Activated naive CD4-positive, alpha-beta T cell treated with anti-CD3 and anti-CD28 coated beads, Interleukin-2, amount 50 U/mL, for 72 hours (primary cell): ENCODE results near the gene VAMP3. TPM values are rescaled to one million over a fixed set of nuclear protein-coding genes. Genes with fewer than 3 reads are reported as not detected.

Source experiments
- ATAC-seq, 2 donors: fragments of 150-1000 bp; cut with Tn5 transposase; 2 replicates each; pipeline ENCODE4 v1.10.0; 2021; ENCODE audit warnings: mild to moderate bottlenecking in 2 of 2, moderate library complexity in 2 of 2
- DNase-seq, 2 donors: peaks; one replicate each; pipeline ENCODE4 v3.0.0; 2021 to 2022; ENCODE audit warnings: low spot score in 2 of 2
- H3K27ac Mint-ChIP-seq, 2 donors: one replicate each; pipeline ENCODE4 v1.8.0; 2022; ENCODE audit warnings: mild to moderate bottlenecking in 2 of 2, mixed read lengths in 2 of 2
- H3K36me3 Mint-ChIP-seq, 2 donors: one replicate each; pipeline ENCODE4 v1.8.0; 2022; ENCODE audit warnings: mixed read lengths in 2 of 2
- H3K9me3 Mint-ChIP-seq, 2 donors: one replicate each; pipeline ENCODE4 v1.8.0; 2022; ENCODE audit warnings: mixed read lengths in 2 of 2
- total RNA-seq, 2 donors: library from RNA; stranded (reverse); gene quantifications; one replicate each; pipeline ENCODE4 v1.2.3, GENCODE V29; 2022

VAMP3 gene
- total RNA-seq, 2 donors from 2014 or later, result 20.4 to 28.5 TPM

DNA sequence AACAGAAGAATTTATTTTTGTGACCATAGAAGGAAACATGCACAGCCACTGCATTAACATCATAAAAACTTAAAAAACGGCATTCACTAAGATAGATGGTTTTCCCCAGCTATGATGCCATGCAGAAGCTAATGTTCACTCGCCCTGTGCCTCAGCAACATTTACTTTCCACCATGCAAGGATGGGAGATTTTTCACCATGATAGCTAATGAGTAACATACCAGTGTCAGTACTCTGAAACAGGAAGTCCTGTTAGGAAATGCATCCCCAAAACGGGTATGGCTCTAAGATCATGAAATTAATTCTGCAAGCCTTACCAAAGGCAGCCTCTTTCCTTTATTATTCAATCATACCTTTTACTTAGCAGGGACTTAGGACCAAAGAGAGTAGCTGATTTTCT is 17.5 kb upstream of the VAMP3 start:
- no peaks in the 10 kb centered on the region for H3K36me3 Mint-ChIP-seq
- no peak for ATAC-seq
- H3K27ac Mint-ChIP-seq, result no peak overlapping the region
- H3K9me3 Mint-ChIP-seq, result no peaks in the 10 kb centered on the region
- no peak for DNase-seq

DNA sequence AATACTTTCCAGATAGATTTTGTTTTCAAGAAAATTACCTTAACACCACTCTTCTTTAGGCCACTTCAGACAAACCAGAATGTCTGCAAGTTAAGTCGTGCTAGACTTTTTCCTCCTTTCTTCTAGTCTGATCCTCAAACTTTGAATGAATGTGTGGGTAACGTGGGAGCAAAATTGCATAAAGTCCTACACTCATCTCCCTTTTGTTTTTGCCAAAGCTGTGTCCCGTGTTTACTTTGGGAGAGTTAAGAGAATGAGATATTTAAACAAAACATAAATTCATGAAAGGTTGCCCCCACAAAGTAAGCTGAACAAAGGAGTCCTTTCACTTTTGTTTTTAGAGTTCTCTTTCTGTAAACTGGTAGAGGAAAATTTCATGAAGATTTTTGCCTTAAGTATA is 16.9 kb upstream of the VAMP3 start:
- ATAC-seq (no peak), DNase-seq (no peak)
- Mint-ChIP-seq H3K27ac (no peak overlapping the region), H3K36me3 (no peaks in the 10 kb centered on the region), H3K9me3 (no peaks in the 10 kb centered on the region)

DNA sequence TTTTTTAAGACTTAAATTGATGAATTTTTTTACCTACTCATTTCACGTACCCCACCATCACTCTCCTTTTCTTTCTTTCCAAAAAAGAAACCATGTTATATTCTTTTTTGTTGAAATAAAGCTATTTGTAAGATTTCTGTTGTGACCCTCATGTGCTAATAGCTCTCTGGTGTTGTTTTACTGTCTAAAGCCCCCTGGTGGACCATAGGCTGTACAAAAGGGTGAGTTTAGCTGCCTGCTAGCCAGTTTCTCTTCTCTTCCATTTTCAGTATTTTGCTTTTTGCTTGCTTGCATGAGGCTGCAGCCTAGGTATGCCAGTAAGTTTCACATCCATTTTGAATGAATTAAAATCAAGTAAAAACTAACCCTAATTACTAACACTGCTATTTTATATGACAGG is 15.6 kb upstream of the VAMP3 start:
- Mint-ChIP-seq H3K27ac (no peak overlapping the region), H3K36me3 (no peaks in the 10 kb centered on the region), H3K9me3 (no peaks in the 10 kb centered on the region)
- ATAC-seq (no peak), DNase-seq (no peak)

DNA sequence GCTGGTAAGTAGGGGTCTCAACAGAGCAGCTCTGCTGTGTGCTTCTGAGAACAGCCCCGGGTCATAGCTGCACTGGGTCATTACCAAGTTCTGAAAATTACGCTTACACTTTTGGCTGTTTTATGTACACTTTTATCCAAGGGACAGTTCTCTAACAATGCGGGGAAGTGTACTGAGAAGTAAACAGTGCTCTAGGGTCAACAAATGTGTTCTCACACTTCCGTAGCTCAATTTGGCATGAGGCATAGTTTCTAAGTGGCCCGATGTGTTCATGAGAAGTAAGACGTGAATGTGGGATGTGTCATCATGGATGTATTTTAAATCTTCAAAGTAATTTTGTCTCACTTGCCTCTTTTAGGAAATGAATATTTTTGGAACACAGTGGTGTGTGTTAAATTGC is 10.9 kb upstream of the VAMP3 start:
- ATAC-seq (no peak), DNase-seq (no peak)
- no peak overlapping the region for H3K27ac Mint-ChIP-seq
- H3K9me3 Mint-ChIP-seq, result no peaks in the 10 kb centered on the region
- no peaks in the 10 kb centered on the region for H3K36me3 Mint-ChIP-seq

DNA sequence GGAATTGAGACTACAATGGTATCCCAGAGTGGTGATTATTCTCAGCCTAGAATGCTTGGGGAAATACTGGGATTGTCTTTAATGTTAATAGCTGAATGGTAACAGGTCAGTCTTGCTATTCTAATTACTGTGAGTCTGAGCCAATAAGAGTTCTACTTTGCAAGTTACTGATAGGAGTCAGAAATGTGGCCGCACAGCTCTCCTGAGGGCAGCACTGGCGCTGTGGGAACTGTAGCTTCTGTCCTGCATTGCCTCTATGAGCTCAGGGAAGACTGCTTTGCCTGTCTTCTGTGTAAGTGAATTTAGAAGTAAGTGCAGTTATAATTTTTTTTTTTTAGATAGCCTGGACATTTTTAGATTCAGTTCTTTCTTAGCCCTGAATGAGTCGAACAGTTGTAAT is 10.0 kb upstream of the VAMP3 start:
- no peaks in the 10 kb centered on the region for H3K36me3 Mint-ChIP-seq
- no peak overlapping the region for H3K27ac Mint-ChIP-seq
- DNase-seq, result no peak
- no peak for ATAC-seq
- no peaks in the 10 kb centered on the region for H3K9me3 Mint-ChIP-seq

DNA sequence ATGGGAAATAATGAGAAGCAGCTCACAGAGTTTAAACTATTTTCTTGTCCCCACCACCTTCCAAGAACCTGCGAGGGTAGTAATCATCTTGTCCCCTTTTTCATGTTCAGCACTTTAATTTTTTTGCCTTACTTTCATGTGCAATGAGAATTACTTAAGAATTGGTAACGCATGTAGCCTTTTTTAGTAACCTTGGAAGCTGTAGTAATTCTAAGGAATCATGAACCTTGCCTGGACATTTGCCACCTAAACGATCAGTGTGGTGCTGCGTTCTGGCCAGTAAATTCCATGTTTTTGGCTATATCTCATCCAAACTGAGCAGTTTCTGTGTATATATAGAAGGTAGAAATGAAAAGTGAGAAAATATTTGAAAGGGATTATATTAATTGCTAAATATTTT is 3.9 kb upstream of the VAMP3 start:
- H3K9me3 Mint-ChIP-seq, result no peaks in the 10 kb centered on the region
- ATAC-seq (no peak), DNase-seq (no peak)
- no peak overlapping the region for H3K27ac Mint-ChIP-seq
- peaks cover 4 to 5% of the 10 kb centered on the region in 2 donors for H3K36me3 Mint-ChIP-seq

DNA sequence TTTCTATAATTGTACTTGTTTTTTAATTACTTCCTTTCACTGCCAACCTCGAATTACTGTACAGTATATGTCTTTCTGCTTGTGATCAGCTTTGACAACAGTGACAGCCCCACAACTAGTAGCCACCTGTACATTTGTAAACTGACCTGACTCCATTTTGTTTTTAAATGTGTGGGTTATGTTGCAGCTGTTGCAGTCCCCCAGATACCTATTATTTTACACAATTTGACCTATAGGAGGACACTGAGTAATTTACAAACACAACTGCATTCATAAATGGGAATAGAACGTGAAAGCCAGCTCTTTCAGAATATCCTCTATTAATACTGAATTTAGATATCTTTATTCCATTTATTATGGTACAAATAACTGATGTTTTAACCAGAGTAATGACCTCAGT is 2.5 kb upstream of the VAMP3 start:
- H3K9me3 Mint-ChIP-seq, result no peaks in the 10 kb centered on the region
- ATAC-seq (no peak), DNase-seq (no peak)
- H3K27ac Mint-ChIP-seq, result no peak overlapping the region
- peaks cover 5 to 6% of the 10 kb centered on the region in 2 donors for H3K36me3 Mint-ChIP-seq

DNA sequence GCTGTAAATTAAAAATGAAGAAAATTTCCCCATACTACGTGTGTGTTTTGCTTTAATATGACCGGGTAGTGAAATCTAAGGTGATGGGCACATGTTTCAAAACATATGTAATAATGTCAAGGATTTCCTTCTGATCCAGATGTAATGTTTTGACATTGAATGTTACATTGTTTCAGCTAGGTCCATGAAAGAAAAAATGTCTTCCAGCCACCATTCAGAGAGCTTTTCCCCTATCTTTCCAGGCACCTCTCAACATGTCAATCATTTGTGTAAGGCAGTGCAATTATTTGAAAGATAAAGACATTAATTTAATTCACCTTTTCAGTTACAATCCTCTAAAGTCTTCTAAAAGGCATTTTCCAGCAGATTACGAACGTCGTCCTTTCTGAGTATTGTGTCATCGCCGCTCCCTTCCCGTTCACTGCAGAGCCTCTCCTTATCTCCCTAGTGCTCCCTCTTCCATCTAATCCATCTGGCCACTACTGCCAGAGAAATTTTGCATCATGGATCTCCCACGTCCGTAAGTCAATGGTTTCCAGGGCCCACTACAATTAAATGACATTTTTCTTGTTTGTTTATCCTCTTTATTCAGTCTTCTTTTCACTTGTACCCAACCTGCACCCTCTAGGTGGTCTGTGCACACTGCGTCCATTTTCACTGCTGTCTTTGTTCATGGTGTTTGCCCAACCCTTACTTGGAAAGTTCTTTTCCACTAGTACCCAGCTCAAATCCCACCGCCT is 1.3 kb upstream of the VAMP3 start:
- Mint-ChIP-seq H3K9me3 (no peaks in the 10 kb centered on the region), H3K27ac (no peak overlapping the region), H3K36me3 (peaks cover 10 to 12% of the 10 kb centered on the region in 2 donors)
- ATAC-seq (no peak), DNase-seq (no peak)

DNA sequence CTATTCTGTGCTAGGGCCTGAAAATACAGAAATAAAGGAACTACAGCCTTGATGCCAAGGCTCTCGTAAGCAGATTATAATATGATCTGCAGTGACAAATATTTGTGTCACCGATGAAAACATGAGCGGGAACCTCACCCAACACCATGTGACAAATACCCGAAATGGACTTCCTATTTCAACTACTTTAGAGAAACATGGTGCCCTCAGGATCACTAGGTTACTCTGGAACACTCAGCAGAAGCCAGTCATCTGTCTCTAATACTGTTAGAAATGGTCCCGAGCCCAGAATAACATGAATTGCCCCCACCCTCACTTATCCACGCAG is 463 bp upstream of the VAMP3 start:
- ATAC-seq (peak in 1 of 2 donors; percentile 8), DNase-seq (no peak)
- Mint-ChIP-seq H3K27ac (peak overlapping the region in 1 of 2 donors; percentile 86), H3K36me3 (peaks cover 10 to 12% of the 10 kb centered on the region in 2 donors), H3K9me3 (no peaks in the 10 kb centered on the region)

DNA sequence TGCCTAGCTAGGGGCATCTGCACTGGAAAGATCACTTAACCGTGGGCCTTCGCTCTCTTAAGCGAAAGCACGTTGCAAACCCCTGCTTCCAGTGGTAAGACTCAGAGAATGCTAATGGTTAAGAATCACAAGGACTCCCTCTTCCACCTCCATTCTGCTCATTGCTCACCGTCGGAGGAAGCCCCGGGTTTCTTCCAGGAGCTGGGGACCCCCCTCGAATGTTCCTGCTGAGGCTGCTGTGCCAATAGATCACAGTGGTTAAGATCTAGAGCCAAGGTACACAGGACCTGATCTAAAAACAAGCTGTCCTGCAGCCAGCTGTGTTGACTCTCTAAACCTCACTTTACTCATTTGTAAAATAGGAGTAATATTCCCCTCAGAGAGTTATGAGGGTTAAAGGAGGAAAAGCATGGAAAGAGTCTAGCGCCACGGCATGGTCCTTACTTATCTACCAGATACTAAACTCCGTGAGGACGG is 765 bp downstream of the VAMP3 start:
- no peaks in the 10 kb centered on the region for H3K9me3 Mint-ChIP-seq
- ATAC-seq (peak in 1 of 2 donors; percentile 15), DNase-seq (no peak)
- peaks cover 10 to 12% of the 10 kb centered on the region in 2 donors for H3K36me3 Mint-ChIP-seq
- H3K27ac Mint-ChIP-seq, result peak overlapping the region; percentile 86 to 89

DNA sequence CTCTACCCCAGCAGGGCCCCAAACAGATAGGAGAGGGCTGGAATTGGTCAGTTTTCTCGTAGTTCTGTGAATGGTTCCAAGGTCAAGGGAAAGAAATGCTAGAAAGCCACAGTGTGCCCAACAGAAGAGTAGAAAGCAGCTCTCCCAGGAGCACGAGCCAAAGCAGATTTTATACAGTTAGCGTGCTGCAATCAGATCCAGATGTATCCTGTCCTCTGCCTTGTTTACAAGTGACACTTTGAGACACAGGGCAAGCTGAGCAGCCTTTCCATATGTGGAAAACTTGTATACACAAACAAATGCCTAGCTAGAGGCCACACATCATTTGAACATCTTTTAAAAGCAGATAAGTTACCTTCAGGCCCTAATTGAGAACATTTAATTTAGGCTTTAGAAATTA is 6.5 kb downstream of the VAMP3 start:
- DNase-seq (no peak), ATAC-seq (no peak)
- Mint-ChIP-seq H3K36me3 (peaks cover 5 to 6% of the 10 kb centered on the region in 2 donors), H3K9me3 (no peaks in the 10 kb centered on the region), H3K27ac (no peak overlapping the region)

DNA sequence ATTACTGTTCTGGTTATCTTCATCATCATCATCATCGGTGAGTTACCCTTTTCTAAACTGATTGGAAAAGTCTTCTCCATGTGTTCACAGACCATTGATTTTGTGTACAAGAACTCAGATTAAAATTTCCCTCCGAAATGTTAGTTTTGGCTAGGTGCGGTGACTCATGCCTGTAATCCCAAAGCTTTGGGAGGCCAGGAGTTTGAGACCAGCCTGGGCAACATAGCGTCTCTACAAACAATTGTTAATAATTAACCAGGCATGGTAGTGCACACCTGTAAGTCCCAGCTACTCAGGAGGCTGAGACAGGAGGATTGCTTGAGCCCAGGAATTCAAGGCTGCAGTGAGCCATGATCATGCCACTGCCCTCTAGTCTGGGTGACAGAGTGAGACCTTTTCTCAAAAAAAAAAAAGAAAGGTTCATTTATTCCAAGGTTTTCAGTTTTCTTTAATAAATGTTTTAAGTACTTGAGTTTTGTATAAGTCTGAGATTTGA is 7.1 kb downstream of the VAMP3 start:
- Mint-ChIP-seq H3K9me3 (no peaks in the 10 kb centered on the region), H3K27ac (no peak overlapping the region), H3K36me3 (peaks cover 5 to 6% of the 10 kb centered on the region in 2 donors)
- DNase-seq (no peak), ATAC-seq (no peak)

DNA sequence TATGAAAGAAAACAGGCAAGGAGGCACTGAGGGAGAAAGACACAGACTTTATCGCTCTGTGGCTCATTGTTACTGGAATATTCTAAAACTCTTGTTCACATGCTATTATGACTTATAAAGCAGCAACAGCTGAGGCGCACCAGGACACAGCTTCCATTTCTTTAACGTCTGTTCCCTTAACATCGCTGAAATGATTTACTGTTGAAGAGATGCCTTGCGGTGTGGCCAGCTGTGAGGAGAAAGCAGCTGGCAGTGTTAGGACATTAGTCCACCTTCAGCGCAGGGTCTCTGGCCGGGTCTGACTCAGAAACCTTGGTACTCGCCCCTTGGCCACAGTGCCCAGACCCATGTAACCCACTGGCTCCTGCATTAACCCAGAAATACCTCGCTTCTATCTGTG is 9.9 kb downstream of the VAMP3 start:
- no peak for ATAC-seq
- DNase-seq, result no peak
- Mint-ChIP-seq H3K27ac (no peak overlapping the region), H3K9me3 (no peaks in the 10 kb centered on the region), H3K36me3 (no peaks in the 10 kb centered on the region)

DNA sequence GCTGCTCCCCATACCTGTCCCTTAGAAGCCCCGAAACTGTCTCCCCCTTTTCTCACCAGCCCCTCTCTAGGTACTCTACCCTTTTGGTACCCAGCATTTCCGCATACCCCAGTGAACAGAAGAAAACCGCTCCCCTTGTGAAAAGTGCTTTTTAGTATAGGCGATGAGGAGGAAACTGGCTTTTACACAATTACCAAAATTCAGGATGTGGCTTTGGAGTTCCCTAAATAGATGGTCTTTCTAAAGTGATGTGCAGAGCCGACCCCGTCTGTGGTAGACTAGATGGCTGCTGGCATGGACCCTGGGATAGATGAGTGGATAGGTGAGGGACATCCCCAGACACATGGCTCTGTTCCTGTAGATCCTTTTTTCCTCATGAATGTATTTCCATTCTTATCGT is 10.4 kb downstream of the VAMP3 start:
- H3K27ac Mint-ChIP-seq, result peak overlapping the region in 1 of 2 donors; percentile 59
- ATAC-seq (no peak), DNase-seq (no peak)
- no peaks in the 10 kb centered on the region for H3K9me3 Mint-ChIP-seq
- no peaks in the 10 kb centered on the region for H3K36me3 Mint-ChIP-seq

DNA sequence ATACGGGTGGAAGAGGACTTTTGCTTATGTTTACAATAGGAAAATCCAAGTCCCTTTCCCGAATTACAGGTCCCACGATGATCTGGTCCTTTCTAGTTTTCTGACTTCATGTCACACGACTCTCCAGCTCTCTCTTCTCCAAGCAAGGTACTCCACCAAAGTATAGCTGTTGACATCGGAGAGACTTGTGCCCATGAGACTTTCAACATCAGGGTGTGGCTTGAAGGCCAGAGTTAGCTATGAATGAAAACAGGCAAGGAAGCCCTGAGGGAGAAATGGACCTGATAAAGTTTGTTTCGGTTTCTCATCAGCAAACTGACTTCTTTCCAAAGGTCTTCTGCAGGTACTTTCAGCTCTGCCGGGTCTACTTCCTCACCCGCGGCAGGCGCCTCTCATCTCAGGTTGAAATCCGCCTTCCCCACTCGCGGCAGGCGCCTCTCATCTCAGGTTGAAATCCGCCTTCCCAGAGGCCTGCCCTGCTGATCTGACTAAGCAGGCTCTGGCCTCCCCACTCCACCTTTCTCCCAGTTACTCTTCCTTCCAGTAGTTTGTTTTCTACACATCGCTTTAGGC is 10.9 kb downstream of the VAMP3 start:
- Mint-ChIP-seq H3K27ac (peak overlapping the region; percentile 58 to 59), H3K36me3 (no peaks in the 10 kb centered on the region), H3K9me3 (no peaks in the 10 kb centered on the region)
- ATAC-seq, result no peak
- DNase-seq, result no peak

DNA sequence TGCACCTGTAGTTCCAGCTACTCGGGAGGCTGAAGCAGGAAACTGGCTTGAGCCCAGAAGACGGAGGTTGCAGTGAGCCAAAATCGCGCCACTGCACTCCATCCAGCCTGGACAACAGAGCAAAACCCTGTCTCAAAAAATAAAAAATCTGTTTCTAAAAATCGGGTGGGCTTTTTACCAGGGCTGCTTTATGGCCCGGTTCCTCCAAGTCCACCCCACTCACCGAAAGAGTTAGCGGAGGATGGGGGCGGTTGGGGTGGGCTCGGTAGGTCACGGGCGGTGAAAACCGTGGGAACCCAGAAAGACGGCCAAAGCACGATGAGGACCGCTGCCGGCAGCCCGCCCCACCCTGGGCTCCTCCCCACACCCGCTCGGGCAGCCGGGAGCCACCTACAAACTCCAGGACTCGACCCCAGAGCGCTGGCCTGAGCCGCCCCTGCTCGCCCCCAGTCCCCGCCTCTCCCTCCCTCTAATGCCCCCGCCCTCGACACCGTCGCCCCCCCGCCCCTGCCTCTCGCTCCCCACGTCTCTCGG is 12.1 kb downstream of the VAMP3 start:
- Mint-ChIP-seq H3K27ac (peak overlapping the region in 1 of 2 donors; percentile 49), H3K9me3 (no peaks in the 10 kb centered on the region), H3K36me3 (no peaks in the 10 kb centered on the region)
- ATAC-seq (peak in 1 of 2 donors; percentile 14), DNase-seq (peak in 1 of 2 donors; percentile 27)

DNA sequence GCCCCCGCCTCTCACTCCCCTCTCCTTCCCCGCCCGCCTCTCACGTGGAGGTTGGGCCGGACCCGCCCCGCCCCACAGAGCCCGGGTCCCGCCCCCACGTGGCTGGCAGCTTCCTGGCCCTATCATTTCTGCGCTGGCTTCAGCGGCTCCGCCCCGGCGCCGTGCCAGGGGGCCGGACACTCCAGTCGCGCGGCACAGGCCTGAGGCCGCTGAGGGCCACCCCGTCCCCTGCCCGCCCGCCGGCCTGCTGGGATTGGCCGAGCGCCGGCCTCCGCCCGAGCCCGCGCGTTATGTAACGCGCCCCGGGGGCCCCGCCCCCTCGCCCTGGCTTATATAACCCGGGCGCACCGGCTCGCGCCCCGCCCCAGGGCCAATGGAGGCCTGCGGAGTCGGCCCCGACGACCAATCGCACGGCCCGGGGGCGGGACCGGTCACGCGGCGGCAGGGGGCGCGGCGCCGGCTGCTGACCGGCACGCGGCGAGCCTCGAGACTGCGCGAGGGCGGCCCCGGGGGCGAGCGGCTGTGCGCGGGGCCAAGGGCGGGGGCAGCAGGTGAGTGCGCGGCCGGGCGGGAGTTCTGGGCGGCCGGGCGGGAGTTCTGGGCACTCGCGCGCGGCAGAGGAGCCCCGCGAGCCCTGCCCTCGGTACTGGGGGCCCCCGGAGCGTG is 12.9 kb downstream of the VAMP3 start, which contains the start of gene PER3:
Gene PER3, plus strand, starts transcription at position 466 of the 666 bp plus-strand sequence. CDS start 587 bp downstream, outside the sequence.
- Mint-ChIP-seq H3K36me3 (peaks cover 0 to 2% of the 10 kb centered on the region in 2 donors), H3K9me3 (no peaks in the 10 kb centered on the region), H3K27ac (peak within 1 kb of the TSS; percentile 29 to 49)
- ATAC-seq (peak; percentile 93 to 98), DNase-seq (peak; percentile 93 to 95)
